Esophagus muscularis mucosa (tissue), 4 donors: ENCODE data around the gene ELMO3. TPM values are rescaled to one million over a fixed set of nuclear protein-coding genes. Genes with fewer than 3 reads are reported as not detected.

Source experiments
- DNase-seq: peaks from one replicate; pipeline ENCODE4 v3.0.0-alpha.2; 2017; ENCODE audit errors: extremely low spot score
- H3K27ac ChIP-seq, 4 donors: fragments of 200-600 bp; sonication (generic); replicated peaks in 1 of 4; 1 replicate in 3 of 4; 2 replicates in 1 of 4; pipeline ENCODE4 v1.5.1; 2016 to 2019; ENCODE audit warnings: mild to moderate bottlenecking in 1 of 4
- H3K27me3 ChIP-seq, 4 donors: fragments of 200-600 bp; sonication (generic); one replicate each; pipeline versions ENCODE4 v1.5.1 to v1.6.0; 2016 to 2019
- H3K36me3 ChIP-seq, 4 donors: fragments of 200-600 bp; sonication (generic); one replicate each; pipeline ENCODE4 v1.5.1; 2016 to 2019
- H3K4me1 ChIP-seq, 4 donors: fragments of 200-600 bp; sonication (generic); one replicate each; pipeline ENCODE4 v1.5.1; 2016 to 2019
- H3K4me3 ChIP-seq, 4 donors: fragments of 200-600 bp; sonication (generic); 1 replicate in 2 of 4; 2 replicates in 2 of 4; pipeline ENCODE4 v1.5.1; 2016 to 2019; ENCODE audit warnings: mild to moderate bottlenecking in 4 of 4, moderate library complexity in 1 of 4
- H3K9me3 ChIP-seq, 4 donors: fragments of 200-600 bp; sonication (generic); 1 replicate in 3 of 4; 2 replicates in 1 of 4; pipeline ENCODE4 v1.5.1; 2016 to 2019
- EP300 ChIP-seq: sonication (generic); formaldehyde crosslinking; IDR thresholded peaks from one replicate; pipeline ENCODE4 v1.6.1; 2017; ENCODE audit warnings: antibody characterized with exemption
- POLR2A ChIP-seq: fragments of 450-650 bp; IDR thresholded peaks from one replicate; pipeline ENCODE4 v1.6.1; 2017; ENCODE audit warnings: antibody characterized with exemption, moderate library complexity, mild to moderate bottlenecking, low read depth
- POLR2AphosphoS5 ChIP-seq, 2 donors: sonication (generic); formaldehyde crosslinking; IDR thresholded peaks; one replicate each; pipeline ENCODE4 v1.6.1; 2017; ENCODE audit warnings: antibody characterized with exemption in 2 of 2
- WGBS: methylation state at CpG from one replicate; pipeline ENCODE4 v1.1.5; 2018; 5-methylcytosine and 5-hydroxymethylcytosine counted together
- intact Hi-C: fragments of 100-400 bp; cut with DNase I; formaldehyde crosslinking; loops from one replicate; pipeline ENCODE4 v1.15.1; 2023
- total RNA-seq, 4 donors: library from RNA; depleted of rRNA; stranded (reverse); fragments of >200 nt; gene quantifications; one replicate each; pipeline versions ENCODE4 v1.1.0 to v1.2.1, GENCODE V29; 2016
- TF ChIP-seq, protein P1 (sequence below), 3 experiments: fragments of 200-600 bp in 2 of 3; fragments of 450-650 bp in 1 of 3; sonication (generic) in 2 of 3; IDR thresholded peaks; one replicate each; pipeline ENCODE4 v1.5.1; 2017 to 2019; ENCODE audit warnings: antibody characterized with exemption in 3 of 3, mild to moderate bottlenecking in 2 of 3, moderate library complexity in 1 of 3

The ELMO3 gene
- total RNA-seq, 4 donors from 2014 or later = 0.33 to 0.83 (median 0.60) TPM

DNA sequence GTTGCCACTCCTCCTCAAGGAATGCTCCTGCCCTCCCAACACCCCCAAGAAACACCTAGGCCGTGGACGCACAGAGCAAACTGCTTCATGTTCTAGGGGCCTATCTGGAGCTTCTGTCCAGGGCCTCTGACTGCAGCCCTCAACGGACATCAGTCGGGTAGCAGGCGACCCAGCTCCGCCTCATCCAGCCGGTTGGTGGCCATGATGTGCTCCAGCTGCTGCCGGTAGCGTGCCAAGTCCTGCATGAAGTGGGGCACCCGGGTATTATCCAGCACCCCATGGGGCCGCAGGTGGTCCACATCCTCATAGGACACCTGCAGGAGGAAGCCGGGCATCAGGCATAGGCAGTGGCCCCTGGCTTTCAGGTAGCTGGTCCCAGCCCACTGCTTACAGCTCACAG lies 22.3 kb upstream of the ELMO3 start:
- Histone ChIP-seq H3K4me3 (no peak overlapping the region), H3K27me3 (no peaks in the 10 kb centered on the region), H3K36me3 (peaks cover 0 to 16% (median 9%) of the 10 kb centered on the region in 4 donors), H3K4me1 (peaks cover 39 to 95% (median 75%) of the 10 kb centered on the region in 4 donors), H3K9me3 (no peaks in the 10 kb centered on the region), H3K27ac (no peak overlapping the region)
- DNase-seq = no peak
- no peak for TF ChIP-seq EP300
- TF ChIP-seq POLR2AphosphoS5 (IDR thresholded peaks at IDR 0.05) = no peak
- TF ChIP-seq, protein P1, sequence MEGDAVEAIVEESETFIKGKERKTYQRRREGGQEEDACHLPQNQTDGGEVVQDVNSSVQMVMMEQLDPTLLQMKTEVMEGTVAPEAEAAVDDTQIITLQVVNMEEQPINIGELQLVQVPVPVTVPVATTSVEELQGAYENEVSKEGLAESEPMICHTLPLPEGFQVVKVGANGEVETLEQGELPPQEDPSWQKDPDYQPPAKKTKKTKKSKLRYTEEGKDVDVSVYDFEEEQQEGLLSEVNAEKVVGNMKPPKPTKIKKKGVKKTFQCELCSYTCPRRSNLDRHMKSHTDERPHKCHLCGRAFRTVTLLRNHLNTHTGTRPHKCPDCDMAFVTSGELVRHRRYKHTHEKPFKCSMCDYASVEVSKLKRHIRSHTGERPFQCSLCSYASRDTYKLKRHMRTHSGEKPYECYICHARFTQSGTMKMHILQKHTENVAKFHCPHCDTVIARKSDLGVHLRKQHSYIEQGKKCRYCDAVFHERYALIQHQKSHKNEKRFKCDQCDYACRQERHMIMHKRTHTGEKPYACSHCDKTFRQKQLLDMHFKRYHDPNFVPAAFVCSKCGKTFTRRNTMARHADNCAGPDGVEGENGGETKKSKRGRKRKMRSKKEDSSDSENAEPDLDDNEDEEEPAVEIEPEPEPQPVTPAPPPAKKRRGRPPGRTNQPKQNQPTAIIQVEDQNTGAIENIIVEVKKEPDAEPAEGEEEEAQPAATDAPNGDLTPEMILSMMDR (IDR thresholded peaks at IDR 0.05) = no peak
- no peak for TF ChIP-seq POLR2A
- WGBS = no CpG with 5 or more reads among the region's 12 CpGs
- intact Hi-C loops = no loop called here

DNA sequence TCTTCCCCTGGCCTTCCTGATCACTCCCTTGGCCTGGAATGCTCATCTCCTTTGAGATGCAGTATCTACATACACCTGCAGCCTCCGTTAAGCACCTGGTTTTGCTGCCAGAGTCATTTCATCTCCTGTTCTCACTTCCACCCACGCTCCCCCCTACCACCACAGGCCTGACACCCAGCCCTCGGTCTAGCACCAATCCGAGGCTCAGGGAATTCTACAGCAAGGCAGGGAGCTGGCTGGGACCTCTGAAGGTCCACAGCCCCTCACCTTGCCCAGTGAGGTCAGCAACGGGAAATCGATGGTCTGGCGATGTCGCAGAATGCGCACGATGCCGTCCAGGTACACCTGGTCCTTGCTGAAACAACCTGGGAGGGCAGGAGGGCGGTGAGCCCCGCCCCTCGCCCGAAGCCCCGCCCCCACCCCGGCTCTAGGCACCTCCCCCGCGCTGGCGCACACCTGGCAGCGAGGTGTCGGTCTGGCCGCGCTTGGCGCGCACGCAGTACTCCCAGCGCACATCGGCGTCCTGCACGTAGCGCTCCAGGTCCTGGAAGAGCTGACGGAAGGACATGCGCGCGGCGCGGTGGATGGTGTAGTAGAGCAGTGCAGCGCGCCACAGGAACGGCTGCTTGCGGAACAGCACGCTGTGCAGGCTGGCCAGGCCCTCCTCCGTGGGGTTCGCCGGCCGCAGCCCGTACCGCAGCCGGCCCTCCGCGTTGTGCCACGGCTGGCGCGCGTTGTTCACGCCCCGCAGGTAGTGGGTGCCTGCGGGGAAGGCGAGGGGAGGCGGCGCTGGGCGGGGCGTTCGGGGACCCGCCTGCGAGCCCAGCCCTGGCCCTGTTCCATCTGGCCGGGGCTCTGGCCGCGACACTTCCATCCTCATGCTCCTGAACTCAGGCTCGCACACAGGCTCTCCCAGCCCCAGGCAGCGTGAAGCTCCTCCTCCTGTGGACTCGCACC lies 20.9 kb upstream of the ELMO3 start:
- no peak for DNase-seq
- H3K9me3 ChIP-seq = no peaks in the 10 kb centered on the region
- peak overlapping the region; percentile 50 to 62 (median 53) for H3K4me3 ChIP-seq
- intact Hi-C loops = no loop called here
- H3K27me3 ChIP-seq = no peaks in the 10 kb centered on the region
- peak overlapping the region; percentile 63 to 78 (median 72) for H3K27ac ChIP-seq
- peaks cover 0 to 16% (median 9%) of the 10 kb centered on the region in 4 donors for H3K36me3 ChIP-seq
- TF ChIP-seq POLR2A (no peak), POLR2AphosphoS5 (IDR thresholded peaks at IDR 0.05) (peak; percentile 65 to 68), EP300 (no peak)
- TF ChIP-seq, protein P1 (IDR thresholded peaks at IDR 0.05) = peak in 1 of 3 experiments; percentile 30
- 19% methylated on average over 10 of the region's 73 CpGs for WGBS
- H3K4me1 ChIP-seq = peaks cover 35 to 94% (median 77%) of the 10 kb centered on the region in 4 donors

DNA sequence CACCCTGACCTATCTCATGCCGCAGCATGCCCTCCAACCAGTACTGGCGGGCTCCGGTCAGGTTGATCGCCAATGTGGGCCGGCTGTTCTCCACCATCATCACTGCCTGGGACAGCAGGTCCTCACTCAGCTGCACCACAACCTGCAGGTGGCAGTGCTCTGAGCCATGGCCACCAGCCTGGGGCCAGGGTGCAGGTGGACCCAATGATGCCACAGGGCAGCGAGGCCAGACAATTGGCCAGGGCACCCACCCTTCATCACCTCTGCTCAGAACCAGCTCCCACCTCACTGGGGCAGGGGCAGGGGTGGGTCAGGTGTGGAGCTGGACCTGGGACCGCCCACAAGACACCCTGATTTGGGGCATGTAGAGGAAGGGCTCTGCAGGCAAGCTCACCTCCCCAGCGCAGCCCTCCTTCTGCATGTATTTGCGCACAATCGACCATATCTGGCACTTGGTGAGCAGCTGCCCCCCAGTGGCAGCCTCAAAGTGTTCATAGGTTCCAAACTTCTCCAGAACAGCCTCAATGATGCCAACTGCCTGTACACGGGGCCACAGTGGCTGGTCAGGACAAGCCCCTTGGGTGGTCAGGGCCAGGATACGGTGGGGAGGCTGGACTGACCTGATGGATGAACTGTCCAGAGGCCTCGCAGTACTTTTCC lies 19.4 kb upstream of the ELMO3 start:
- H3K4me1 ChIP-seq = peaks cover 30 to 87% (median 71%) of the 10 kb centered on the region in 4 donors
- no peaks in the 10 kb centered on the region for H3K27me3 ChIP-seq
- H3K27ac ChIP-seq = peak overlapping the region in 1 of 4 donors; percentile 73
- H3K9me3 ChIP-seq = no peaks in the 10 kb centered on the region
- no peak overlapping the region for H3K4me3 ChIP-seq
- DNase-seq = no peak
- TF ChIP-seq EP300 = no peak
- TF ChIP-seq POLR2A = no peak
- TF ChIP-seq, protein P1 (IDR thresholded peaks at IDR 0.05) = no peak
- TF ChIP-seq POLR2AphosphoS5 (IDR thresholded peaks at IDR 0.05) = no peak
- WGBS = 100% methylated on average over 4 of the region's 13 CpGs
- intact Hi-C loops = no loop called here
- H3K36me3 ChIP-seq = peaks cover 0 to 16% (median 9%) of the 10 kb centered on the region in 4 donors

DNA sequence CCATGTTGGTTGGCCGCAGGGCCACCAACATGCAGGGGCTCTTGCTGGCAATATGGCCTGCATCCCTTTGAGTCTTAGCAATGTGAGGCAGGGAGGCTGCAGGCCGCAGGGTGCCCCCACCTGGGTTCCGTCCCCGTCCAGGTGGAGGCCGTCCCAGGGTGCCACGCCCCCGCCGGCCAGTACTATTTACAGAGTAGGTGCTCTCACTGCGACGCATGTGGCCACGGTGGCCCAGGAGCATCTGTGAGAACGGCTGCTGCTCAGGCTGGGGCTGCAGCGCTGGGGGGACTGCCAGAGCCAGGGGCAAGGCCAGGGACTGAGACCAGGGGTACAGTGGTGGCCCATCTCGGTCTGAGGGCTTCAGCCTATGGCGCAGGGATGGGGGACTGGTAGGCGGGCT lies 18.8 kb upstream of the ELMO3 start:
- no peaks in the 10 kb centered on the region for H3K9me3 ChIP-seq
- peaks cover 30 to 87% (median 71%) of the 10 kb centered on the region in 4 donors for H3K4me1 ChIP-seq
- no peaks in the 10 kb centered on the region for H3K27me3 ChIP-seq
- no peak for DNase-seq
- peak overlapping the region in 1 of 4 donors; percentile 94 for H3K27ac ChIP-seq
- H3K36me3 ChIP-seq = peaks cover 0 to 11% (median 7%) of the 10 kb centered on the region in 4 donors
- intact Hi-C loops = no loop called here
- no peak overlapping the region for H3K4me3 ChIP-seq
- TF ChIP-seq, protein P1 (IDR thresholded peaks at IDR 0.05) = no peak
- TF ChIP-seq EP300 = no peak
- no peak for TF ChIP-seq POLR2AphosphoS5 (IDR thresholded peaks at IDR 0.05)
- no peak for TF ChIP-seq POLR2A
- 87% methylated on average over 15 of the region's 16 CpGs for WGBS
